Endothelial cell (in vitro differentiated cells): ENCODE measurements around the gene LCORL. TPM values are rescaled to one million over a fixed set of nuclear protein-coding genes. Genes with fewer than 3 reads are reported as not detected.

Experiments
- DNase-seq: peaks from one replicate; pipeline ENCODE4 v3.0.0; 2021; ENCODE audit warnings: low spot score
- H3K27ac Mint-ChIP-seq: one replicate; pipeline ENCODE4 v1.8.0; 2021; ENCODE audit warnings: mixed read lengths, inconsistent platforms; ENCODE audit not compliant: unreplicated experiment
- H3K27me3 Mint-ChIP-seq: one replicate; pipeline ENCODE4 v1.8.0; 2021; ENCODE audit warnings: mild to moderate bottlenecking, moderate library complexity, mixed read lengths, inconsistent platforms; ENCODE audit not compliant: unreplicated experiment
- H3K36me3 Mint-ChIP-seq: one replicate; pipeline ENCODE4 v1.8.0; 2021; ENCODE audit warnings: mild to moderate bottlenecking, low read depth, mixed read lengths, inconsistent platforms; ENCODE audit not compliant: unreplicated experiment
- H3K4me1 Mint-ChIP-seq: one replicate; pipeline ENCODE4 v1.8.0; 2021; ENCODE audit warnings: mild to moderate bottlenecking, mixed read lengths, inconsistent platforms; ENCODE audit not compliant: unreplicated experiment
- H3K4me3 Mint-ChIP-seq: one replicate; pipeline ENCODE4 v1.8.0; 2021; ENCODE audit warnings: mild to moderate bottlenecking, mixed read lengths, inconsistent platforms; ENCODE audit not compliant: unreplicated experiment
- H3K9me3 Mint-ChIP-seq: one replicate; pipeline ENCODE4 v1.8.0; 2021; ENCODE audit warnings: mixed read lengths, inconsistent platforms; ENCODE audit not compliant: unreplicated experiment
- total RNA-seq: library from RNA; stranded (reverse); fragmentation: NEBNext Ultra II Directional; extraction: Animal tissue kit (Norgen Biotek cat#: 25700); gene quantifications from one replicate; pipeline ENCODE4 v1.2.1, GENCODE V29; 2021; ENCODE audit not compliant: unreplicated experiment
- TF ChIP-seq, protein P1 (sequence below): fragments of 200-600 bp; sonication (generic); IDR thresholded peaks from one replicate; pipeline ENCODE4 v1.5.0; 2021; ENCODE audit warnings: antibody characterized with exemption; ENCODE audit not compliant: unreplicated experiment

LCORL gene
- total RNA-seq, 1 donor from 2014 or later: 18.4 TPM

DNA sequence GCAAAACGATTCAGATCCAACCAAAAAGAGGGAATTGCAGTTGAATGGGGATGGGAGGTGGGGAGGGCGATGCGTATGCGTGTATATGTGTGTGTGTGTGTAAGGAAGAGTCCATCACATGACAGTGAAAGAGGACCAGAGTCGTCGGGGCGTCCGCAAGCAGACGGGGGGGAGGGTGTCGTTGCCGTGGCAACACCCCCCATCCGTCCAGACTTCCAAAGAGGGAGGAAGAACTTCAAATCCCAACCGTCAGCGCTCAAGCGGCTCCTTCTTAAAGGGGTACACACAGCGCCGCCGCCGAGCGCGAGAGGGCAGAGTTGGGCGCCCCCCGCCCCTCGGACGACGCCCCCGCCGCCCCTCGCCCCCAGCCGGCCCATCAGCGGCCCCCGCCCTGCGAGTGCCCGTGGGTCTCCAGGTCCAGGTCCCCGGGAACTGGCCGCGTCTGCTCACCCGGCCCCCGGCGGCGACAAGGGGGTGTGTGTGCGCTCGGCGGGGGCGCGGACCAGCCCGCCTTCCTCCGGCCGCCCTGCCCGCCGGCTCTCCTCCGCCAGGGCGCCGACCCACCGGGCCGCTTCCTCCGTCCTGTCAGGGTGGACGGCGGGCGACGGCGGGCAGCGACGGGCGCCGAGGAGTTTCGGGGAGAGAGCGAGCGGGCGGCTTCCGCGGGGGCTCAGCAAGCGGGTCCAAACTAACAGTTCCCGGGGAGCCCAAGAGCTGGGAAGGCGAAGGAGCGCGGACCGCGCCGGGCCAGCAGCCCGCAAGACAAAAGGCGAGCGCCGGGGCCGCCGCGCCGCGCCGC, 685 bp downstream of the LCORL start:
- Mint-ChIP-seq H3K27ac (peak overlapping the region; percentile 96), H3K9me3 (no peaks in the 10 kb centered on the region), H3K4me3 (peak overlapping the region; percentile 99), H3K27me3 (peaks cover 20% of the 10 kb centered on the region), H3K36me3 (peaks cover 7% of the 10 kb centered on the region), H3K4me1 (peaks cover 12% of the 10 kb centered on the region)
- DNase-seq: peak; percentile 66
- TF ChIP-seq, protein P1, sequence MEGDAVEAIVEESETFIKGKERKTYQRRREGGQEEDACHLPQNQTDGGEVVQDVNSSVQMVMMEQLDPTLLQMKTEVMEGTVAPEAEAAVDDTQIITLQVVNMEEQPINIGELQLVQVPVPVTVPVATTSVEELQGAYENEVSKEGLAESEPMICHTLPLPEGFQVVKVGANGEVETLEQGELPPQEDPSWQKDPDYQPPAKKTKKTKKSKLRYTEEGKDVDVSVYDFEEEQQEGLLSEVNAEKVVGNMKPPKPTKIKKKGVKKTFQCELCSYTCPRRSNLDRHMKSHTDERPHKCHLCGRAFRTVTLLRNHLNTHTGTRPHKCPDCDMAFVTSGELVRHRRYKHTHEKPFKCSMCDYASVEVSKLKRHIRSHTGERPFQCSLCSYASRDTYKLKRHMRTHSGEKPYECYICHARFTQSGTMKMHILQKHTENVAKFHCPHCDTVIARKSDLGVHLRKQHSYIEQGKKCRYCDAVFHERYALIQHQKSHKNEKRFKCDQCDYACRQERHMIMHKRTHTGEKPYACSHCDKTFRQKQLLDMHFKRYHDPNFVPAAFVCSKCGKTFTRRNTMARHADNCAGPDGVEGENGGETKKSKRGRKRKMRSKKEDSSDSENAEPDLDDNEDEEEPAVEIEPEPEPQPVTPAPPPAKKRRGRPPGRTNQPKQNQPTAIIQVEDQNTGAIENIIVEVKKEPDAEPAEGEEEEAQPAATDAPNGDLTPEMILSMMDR: no peak

DNA sequence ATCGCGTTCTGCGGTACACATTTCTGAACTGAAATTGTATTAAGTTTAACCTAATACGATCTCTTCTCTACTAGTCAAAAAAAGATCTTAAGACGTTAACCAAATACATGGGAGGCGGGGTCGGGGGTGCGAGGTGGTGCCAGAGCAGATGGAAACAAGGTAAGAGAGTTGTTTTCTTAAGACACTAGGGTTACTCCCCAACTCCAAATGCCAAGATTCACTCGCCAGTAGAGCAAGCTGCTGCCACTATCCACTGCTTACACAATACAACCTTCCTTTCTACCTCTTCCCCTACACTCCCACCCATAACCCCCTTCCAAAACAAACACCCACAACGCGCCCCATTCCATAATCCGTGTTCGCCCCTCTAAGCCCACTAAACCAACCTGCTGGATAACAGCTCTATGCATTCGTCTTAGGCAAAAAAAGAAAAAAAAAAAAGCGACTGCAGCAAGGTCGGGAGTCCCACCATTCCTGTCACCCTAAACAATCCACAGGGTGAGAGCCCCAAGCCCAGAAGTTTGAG, 1.3 kb downstream of the LCORL start:
- peaks cover 7% of the 10 kb centered on the region for H3K36me3 Mint-ChIP-seq
- DNase-seq: no peak
- H3K27ac Mint-ChIP-seq: peak overlapping the region; percentile 96
- TF ChIP-seq, protein P1: no peak
- no peaks in the 10 kb centered on the region for H3K9me3 Mint-ChIP-seq
- H3K27me3 Mint-ChIP-seq: peaks cover 20% of the 10 kb centered on the region
- H3K4me1 Mint-ChIP-seq: peaks cover 12% of the 10 kb centered on the region
- peak overlapping the region; percentile 99 for H3K4me3 Mint-ChIP-seq

DNA sequence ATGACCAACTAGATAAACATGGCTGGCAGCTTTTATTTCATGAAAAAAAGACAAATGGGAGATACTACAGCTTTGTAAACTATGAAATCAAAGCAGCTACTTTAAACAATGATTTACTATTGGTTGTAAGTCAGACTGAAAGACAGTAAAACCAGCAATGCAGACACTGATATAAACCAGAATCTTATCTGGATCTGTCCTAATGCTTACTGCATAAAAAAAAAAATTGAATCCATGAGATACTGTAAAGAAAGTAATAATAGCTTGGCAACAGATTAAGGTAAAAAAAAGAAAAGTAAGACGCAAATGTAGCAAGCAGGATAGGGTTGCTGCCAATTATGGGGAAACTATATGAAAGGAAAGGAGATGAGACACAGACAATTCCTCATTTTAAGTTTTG, 7.3 kb downstream of the LCORL start:
- H3K4me3 Mint-ChIP-seq: no peak overlapping the region
- peaks cover 4% of the 10 kb centered on the region for H3K4me1 Mint-ChIP-seq
- DNase-seq: no peak
- TF ChIP-seq, protein P1: no peak
- H3K9me3 Mint-ChIP-seq: no peaks in the 10 kb centered on the region
- H3K36me3 Mint-ChIP-seq: no peaks in the 10 kb centered on the region
- no peak overlapping the region for H3K27ac Mint-ChIP-seq
- no peaks in the 10 kb centered on the region for H3K27me3 Mint-ChIP-seq

DNA sequence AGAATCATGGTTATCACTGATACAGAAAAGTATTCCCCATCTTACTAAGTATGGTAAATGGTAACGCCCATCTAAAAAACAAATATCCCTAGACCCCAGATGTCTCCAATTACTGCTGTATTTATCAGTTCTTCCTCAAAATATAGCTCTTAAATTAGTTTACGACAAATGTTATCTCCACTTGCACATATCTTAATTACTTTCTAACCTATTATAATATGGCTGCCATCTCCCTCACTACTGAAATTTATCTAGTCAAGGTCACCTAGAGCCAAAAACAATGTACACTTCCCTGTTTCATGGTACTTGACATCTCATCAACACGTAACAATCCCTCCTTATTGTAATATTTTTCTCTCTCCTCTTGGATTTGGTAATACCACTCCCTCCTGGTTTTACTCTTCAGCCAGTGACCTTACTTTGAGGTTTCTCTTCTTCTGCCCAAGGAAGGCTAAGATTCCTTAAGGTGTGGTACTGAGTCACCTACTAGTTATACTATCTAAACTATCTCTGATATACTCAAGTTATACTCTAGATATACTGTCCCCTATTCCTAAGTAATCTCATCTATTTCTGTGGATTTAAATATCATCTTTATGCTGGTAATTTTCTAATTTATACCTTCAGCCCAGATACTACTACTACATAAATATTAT, 8.6 kb downstream of the LCORL start:
- H3K9me3 Mint-ChIP-seq: no peaks in the 10 kb centered on the region
- H3K27me3 Mint-ChIP-seq: no peaks in the 10 kb centered on the region
- no peaks in the 10 kb centered on the region for H3K36me3 Mint-ChIP-seq
- H3K4me3 Mint-ChIP-seq: no peak overlapping the region
- H3K4me1 Mint-ChIP-seq: peaks cover 4% of the 10 kb centered on the region
- no peak for DNase-seq
- TF ChIP-seq, protein P1: no peak
- no peak overlapping the region for H3K27ac Mint-ChIP-seq
